DMS114 treated with DMSO at 0.1 percent for 48 hours (cell line): ENCODE data around the gene C10orf90.
"Not testable (repeated sequence)": the region's sequence is repeated elsewhere in the genome, so short reads cannot be mapped to it uniquely, and the experiment has no call there.

ENCODE experiments used
- DNase-seq: peaks from one replicate; lab custom pipeline; 2025; ENCODE audit not compliant: unreplicated experiment; lab: John Stamatoyannopoulos, UW

The C10orf90 gene

GRCh38 chr10:126398383-126398743 lies 272.1 kb downstream of the C10orf90 start:
- no peak for DNase-seq

DNA sequence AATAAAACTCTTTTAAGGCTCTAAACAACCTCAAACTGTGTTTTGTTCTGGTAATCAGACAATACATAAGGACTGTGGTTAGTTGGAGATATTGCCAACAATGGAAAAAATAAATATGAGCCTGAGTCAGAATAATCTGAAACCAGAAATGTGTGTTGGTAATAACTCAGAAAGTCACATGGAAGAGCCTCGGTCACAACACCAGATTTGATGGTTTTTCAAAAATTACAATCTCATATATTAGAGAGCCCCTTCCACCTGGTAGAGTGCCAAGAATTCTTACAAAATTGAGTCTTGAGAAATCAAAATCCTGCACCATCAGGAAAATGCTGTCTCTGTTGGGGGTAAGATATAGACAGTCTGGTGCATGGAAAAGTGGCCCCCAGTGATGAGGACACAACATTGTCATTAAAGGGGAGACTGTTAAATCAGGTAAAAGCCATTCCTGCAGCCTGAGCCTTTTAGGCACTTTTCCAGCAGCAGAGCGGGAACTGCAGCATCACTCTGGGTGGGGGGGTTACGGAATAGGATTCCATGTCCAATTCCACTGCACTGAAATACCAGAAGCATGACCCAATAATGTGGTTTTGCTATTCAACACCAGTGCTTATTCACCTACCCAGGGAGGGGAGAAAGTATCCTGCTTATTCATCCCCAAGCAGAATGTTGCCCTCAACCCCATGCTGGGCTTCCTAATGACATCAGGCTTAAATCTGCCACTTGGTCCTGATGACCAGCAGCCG lies 272.7 kb downstream of the C10orf90 start:
- no peak for DNase-seq

- DNase-seq = no peak
Observed at GRCh38 chr10:126397156-126397555, 273.3 kb downstream of the C10orf90 start.

DNA sequence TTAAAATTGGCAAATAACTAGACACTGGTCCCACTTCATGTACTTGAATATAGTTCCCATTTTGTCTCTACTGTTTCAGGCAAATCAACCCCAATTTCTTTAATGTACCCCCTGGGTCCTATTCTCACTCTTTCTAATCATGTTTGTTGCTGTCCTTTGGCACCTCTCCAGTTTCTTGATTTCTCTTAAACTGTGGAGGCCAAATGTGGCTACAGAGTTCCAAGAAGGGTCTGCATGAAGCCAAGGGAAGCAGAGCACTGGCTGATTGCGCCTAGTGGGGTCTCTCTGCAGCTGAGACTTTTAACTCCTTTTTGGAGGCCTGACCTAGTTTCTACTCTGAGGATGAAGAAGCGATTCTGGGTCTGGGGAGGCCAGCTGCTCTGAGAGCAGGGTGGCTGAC lies 275.5 kb downstream of the C10orf90 start:
- no peak for DNase-seq

- DNase-seq = no peak
Observed at GRCh38 chr10:126393076-126393475, 277.4 kb downstream of the C10orf90 start.

DNA sequence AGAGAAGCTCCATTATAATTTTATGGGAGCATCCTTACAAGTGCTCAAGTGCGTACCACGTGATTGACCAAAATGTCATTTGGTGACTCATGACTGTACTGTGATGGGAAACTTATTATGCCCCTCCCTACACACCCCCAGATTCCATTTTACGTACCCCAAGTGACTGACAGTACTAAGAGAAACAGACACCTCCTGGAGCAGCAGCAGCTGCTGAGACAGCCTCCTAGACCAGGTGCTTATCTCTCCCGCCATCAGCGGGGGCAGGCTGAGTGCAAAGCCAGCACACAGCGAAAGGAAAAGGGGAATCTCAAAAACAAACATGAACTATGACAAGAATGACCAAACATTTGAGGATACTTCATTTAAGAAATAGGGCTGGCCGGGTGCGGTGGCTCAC lies 278.0 kb downstream of the C10orf90 start:
- DNase-seq = no peak

DNA sequence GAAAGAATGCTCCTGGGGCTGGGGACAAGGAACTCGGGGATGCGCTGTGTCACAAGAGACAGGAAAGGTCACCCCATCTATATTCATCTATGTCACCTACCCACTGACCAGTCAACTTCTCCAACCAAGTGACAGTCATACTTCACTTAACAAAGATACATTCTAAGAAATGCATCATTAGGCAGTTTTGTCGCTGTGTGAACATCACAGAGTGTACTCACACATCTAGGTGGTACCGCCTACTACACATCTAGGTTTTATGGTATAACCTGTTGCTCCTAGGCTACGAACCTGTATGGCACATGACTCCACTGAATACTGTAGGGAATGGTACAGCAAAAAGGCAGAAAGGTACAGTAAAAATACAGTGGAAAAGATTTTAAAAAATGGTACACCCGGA lies 278.4 kb downstream of the C10orf90 start:
- no peak for DNase-seq

GRCh38 chr10:126391192-126391885 lies 279.2 kb downstream of the C10orf90 start:
- DNase-seq = no peak

DNA sequence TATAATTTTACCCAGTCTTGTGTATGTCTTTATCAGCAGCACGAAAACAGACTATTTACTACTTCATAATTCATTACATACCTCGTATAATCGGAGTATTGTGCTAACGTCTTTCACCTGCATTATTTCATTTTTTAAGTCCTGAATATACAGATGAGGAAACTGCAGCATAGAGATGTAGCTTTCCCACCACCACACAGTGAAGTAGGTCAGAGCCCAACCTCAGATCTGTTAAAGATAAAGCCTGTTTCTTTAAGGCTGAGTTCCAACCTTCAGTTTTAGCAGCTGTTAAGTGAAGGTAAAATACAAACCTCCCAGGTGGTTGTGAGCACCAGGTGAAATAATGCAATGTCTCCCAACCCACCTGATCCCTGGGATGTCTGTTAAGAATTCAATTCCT lies 280.2 kb downstream of the C10orf90 start:
- no peak for DNase-seq

GRCh38 chr10:126387931-126388911 lies 282.3 kb downstream of the C10orf90 start, which contains the start of gene ADAM12:
TSS of gene ADAM12 (minus strand) at chr10:126388477. CDS start at chr10:126388145, 332 bp downstream.
- no peak for DNase-seq

- DNase-seq = peak; percentile 59
Observed at GRCh38 chr10:126387041-126387921, 283.2 kb downstream of the C10orf90 start.

GRCh38 chr10:126384269-126384873 lies 286.1 kb downstream of the C10orf90 start:
- DNase-seq = no peak

DNA sequence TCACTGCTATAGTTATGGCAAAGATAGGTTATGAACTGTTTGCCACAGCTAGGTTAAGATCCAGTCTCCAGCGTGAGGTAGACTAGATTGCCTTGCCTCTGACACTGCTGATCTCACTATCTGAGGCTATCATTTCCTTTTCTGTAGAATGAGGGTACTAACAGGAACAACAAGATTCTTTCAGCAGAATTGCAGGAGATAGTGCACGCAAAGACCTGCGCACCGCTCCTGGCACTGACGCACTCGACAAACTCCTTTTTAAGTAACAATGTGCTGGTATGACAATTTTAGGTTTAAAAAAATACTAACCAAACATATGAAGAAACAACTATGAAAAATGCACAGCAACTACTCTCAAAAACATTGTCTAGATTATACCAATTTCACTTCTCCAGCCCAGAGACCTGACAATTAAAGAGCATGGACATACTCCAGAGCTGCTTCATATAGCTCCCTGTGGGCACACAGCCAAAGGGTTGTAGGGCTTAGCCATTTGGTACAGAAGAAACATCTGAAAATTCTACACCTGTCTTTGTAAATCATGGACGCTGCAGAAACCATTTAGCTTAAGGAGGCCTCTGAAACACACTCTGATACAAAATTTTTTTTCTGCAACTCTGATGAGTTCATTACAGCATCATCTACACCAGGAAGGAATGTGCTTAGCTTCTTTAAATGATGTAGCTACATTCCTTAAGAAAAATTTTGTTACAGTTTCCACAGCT lies 290.0 kb downstream of the C10orf90 start:
- no peak for DNase-seq

- DNase-seq = not testable (repeated sequence)
Observed at GRCh38 chr10:126379166-126379565, 291.3 kb downstream of the C10orf90 start.

- DNase-seq = no peak
Observed at GRCh38 chr10:126376956-126377355, 293.5 kb downstream of the C10orf90 start.

- DNase-seq = no peak
Observed at GRCh38 chr10:126375926-126376554, 294.5 kb downstream of the C10orf90 start.

GRCh38 chr10:126375299-126375698 lies 295.2 kb downstream of the C10orf90 start:
- no peak for DNase-seq
